ENCODE results near the gene PSMD6. TPM values are rescaled to one million over a fixed set of nuclear protein-coding genes. Genes with fewer than 3 reads are reported as not detected.

The PSMD6 gene
- total RNA-seq: 49.2 TPM

DNA sequence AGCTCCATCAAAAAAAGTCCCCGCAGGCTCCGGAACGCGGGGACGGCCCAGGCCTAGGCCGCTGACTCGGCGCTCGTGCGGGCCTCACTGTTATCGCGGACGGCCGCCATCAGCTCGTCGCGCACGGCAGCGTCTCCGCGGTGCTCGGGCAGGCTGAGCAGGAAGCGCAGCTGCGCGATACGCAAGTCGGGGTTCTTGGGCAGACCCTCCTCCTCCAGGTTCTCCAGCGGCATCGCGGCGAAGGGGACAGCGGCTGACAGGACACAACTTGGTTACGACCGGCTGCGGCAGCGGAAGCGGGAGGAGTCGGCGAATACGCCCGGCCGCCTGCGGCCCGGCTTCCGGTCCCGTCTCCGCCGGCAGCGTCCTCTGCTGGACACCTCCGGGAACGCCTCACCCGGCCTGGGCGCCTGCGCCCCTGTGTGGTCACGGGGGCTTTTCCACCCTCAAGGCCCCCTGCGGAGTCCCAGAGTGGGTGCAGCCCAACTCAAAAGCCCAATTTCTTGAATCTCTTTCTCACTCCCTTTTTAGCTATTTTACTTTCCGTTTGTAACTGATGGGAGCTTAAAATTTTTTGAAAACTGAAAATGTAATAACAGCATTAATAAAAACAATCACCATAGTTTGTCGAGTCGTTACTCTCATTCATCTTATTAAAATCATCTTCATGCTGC, at the start of gene PSMD6:
Gene PSMD6, minus strand, starts transcription at position 308 of the 674 bp plus-strand sequence. Its CDS starts 75 bp downstream, at position 233.
- DNase-seq (ENCODE audit: low spot score) (peak; percentile 93), ATAC-seq (peak; percentile 97)
- intact Hi-C loops (cut with DNase I): no loop called here

DNA sequence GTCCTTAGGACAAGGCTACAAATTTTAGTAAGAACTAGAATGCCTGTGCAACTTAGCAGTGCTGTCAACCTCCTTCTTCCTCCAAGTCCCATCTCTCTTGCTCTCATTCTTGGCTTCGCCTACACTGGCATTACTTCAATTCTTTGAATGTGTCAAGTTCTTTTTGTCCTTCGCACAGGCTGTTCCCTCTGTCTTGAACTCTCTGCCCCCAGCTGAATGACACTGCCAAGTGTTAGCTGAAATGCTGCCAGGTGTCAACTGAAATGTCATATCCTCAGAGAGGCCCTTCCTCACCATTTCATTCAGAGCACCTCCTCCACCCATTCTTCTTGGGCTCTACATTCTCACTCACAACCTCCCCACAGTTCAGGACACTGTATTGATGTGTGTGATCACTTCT, 48.8 kb upstream of the PSMD6 start:
- intact Hi-C loops (cut with DNase I): no loop called here
- DNase-seq (ENCODE audit: low spot score) (no peak), ATAC-seq (no peak)

DNA sequence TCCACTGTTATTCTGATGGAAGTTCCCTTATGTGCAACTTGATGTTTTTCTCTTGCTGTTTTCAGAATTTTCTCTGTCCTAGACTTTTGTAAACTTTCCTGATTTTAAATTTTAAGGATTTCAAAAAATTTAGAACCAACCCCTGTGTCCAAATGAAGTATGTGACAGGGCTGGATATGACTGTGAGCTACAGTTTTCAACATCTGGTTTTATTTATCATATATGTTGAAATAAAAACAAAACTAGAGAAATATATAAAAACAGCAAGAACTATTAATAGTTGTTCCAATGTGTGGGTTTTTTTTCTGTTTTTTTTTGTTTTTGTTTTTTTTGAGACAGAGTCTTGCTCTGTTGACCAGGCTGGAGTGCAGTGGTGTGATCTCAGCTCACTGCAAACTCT, 47.4 kb upstream of the PSMD6 start:
- ATAC-seq (no peak), DNase-seq (ENCODE audit: low spot score) (no peak)
- intact Hi-C loops (cut with DNase I): no loop called here

DNA sequence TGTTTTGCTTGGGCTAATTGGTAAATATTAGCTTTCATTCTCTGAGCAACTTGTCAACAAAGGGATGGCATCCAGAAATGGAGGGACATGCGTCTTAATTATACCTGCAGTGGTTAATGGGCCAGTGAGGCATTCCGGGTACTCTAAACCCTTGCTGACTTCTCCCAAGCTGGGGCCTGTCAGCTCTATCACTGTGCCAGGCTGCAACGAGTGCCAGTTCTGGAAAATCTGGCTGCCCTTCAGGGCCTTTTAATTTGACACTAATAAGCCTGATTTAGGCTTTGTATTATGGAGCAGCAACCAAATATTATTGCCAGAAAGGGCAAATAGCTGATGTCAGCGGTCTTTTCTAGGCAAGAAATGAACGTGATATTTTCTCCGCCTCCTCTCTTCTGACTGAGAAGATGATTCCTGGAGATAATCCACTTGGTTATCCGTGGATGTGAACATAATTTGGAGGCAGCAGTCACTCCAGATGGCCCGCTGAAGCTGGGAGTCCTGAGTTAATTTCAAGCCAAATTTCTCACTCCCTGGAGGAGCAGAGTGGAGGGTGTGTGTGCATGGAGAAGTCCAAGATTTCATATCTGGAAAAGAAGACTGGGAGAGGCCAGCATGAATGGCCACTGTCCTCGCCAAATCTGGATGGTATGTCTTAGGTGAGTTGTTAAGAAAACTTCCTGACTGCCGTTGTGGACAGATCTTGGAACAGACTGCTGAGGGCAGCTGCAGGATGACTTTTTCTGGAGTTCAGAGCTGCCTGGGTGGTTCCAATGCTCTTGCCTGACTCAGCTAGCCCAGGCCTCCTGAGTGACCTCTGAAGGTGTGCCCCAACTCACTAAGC, 44.4 kb upstream of the PSMD6 start:
- intact Hi-C loops (cut with DNase I): no loop called here
- ATAC-seq (peak; percentile 78), DNase-seq (ENCODE audit: low spot score) (no peak)

DNA sequence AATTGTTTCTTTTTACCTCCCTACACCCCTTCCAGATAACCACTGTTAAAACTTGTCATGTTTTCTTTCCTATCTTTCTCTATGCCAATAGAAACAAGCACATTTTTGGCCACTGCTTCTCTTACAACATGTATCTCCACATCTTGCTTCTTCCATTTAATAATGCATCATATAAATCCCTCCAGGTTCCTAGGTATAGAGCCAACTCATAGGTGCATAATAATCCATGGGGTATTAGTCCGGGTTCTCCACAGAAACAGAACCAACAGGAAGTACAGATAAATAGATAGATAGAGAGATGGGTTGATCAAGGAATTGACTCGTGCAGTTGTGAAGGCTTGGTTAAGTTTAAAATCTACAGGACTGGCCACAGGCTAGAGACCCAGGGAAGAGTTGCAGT, 41.5 kb upstream of the PSMD6 start:
- DNase-seq (ENCODE audit: low spot score) (no peak), ATAC-seq (no peak)

DNA sequence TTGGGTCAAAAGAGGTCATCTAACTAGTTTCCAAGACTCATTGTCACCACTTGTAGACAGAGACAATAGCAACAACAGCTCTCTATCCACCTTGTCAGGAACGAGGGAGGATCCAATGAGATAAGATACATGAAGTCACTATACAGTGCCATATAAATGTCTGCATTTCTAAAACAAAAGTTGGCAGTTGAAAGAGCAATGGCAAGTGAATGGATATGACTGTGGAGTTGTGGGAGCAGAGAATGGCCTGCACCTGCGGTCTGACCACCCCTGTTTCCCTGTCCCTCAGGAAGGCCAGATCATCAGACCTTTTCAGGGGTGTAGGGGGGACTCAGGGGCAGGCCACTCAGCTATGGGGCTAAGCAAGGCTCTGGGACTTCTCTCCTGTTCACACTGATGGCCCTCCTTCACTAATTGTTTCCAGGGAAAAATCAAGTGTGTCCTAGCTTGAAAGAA, 40.7 kb upstream of the PSMD6 start:
- intact Hi-C loops (cut with DNase I): no loop called here
- DNase-seq (ENCODE audit: low spot score): no peak
- no peak for ATAC-seq

More for the DNA sequence above, 41.5 kb upstream of the PSMD6 start:
- intact Hi-C loops (cut with DNase I): no loop called here

DNA sequence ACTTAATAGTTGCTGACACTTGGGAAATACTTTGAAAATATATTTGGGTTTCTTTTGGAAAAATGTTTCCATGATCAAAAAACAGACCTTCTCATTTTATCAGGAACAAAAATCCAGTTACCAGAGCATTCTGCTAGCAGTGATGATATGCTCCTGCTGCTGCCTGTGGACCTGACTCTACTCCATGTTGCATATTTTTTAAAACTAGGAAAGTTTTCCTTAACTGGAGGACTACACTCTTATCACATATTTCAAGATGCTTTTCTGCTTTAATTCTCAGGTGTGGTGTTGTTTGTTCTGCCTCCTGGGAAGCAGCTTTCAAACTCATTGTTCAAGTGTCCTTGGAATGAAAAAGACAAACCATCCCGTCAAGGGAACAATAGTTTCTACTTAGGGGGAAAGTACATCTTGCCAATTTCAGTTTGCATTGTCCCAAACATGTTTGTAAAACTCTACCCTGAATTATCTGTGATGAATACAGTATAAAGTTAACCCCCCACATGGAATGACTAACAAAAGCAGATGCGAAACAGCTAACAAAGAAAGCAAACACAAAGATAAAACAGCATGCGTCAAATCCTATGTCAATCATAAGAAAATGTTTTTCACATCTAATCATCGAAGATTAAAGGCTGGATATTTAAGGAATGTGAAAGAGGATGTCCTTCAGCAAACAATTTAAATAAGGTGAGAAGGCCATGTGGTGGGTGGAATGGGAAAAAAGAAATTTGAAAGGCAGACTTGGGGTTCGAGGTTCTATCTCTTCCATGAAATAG, 40.1 kb upstream of the PSMD6 start:
- intact Hi-C loops (cut with DNase I): no loop called here
- no peak for ATAC-seq

DNA sequence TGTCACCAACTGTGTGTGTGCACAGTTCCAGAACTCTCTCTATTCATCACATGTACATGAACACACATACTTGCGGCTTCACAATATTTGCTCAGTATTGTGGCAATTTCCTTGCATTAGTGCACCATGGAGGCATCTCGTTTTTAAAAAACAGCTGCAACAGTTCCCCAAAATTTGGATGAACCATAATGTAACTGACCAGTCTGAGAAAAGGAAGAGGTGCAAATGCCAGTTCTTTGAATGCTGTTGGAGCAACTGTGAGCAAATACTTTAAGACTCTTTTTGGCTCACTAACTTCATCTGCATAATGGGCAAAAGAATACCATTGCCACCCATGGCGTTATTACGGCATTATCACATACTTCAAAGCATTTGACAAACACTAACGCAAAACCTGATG, 38.3 kb upstream of the PSMD6 start:
- intact Hi-C loops (cut with DNase I): no loop called here
- no peak for ATAC-seq
- no peak for DNase-seq (ENCODE audit: low spot score)

More for the DNA sequence above, 40.1 kb upstream of the PSMD6 start:
- no peak for DNase-seq (ENCODE audit: low spot score)

DNA sequence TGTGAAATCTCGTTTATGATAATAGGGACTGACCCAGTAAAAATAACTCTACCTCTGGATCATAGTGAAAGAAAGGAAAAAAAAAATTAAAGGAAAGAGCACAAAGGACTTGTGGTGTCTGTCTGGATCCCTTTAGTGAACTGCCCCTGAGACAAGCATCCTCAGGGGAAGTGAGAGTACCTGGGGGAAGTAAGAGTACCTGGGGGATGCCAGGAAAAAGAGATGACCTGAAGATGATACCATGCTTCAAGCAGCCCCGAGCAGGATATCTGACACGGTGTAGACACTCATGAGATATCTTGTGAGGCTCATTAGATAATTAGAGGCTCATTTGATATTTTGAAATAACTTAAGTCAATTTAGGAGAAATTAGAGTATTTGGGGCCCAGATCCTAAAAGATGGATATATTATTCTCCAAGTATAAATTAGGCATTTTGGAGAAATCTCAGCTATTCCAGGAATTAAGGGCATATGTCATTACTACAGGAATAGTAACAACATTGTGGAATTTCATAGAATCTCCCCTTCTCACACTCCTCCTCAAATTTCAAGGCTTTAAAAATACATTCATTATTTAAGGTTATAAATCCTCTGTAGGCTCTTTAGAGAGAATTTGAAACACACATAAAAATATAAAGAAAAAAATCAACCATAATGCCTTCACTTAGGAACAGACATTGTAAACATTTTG, 36.3 kb upstream of the PSMD6 start:
- intact Hi-C loops (cut with DNase I): no loop called here
- ATAC-seq (no peak), DNase-seq (ENCODE audit: low spot score) (no peak)

DNA sequence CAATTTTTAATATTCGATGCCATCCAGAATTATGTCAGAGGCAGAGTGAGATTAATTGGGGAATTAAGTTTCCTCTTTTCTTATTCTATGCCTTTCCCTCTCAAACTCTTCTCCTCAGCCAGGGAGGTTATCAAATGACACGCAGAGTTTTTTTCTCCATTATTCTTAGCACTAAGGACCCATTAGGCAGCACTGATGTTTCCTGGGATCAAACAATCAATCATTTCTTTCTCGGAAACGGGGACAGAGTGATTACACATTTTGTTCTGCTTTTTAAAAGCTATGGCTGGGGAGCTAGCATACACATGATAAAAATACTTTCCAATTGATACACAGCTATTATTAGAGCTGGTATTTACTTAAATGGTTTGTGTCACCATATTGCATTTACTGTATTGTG, 35.3 kb upstream of the PSMD6 start:
- ATAC-seq: no peak
- DNase-seq (ENCODE audit: low spot score): no peak
- intact Hi-C loops (cut with DNase I): no loop called here

DNA sequence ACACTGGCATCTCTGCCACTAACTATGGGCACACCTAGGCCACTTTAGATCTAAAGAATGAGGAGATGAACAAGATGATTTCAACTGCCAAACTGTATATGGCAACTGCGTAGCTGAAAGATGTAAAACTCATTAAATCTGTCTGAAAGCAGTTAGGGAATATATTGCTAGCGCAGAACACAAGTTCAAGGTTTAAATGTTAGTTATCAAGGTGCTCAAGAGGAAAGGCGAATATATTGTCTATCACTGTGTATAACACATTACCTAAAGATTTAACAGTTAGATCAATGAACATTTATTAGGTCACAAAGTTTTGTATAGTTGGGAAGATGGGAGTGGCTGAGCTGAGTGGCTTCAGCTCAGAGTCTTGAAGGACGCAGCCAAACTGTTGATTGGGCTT, 33.9 kb upstream of the PSMD6 start:
- intact Hi-C loops (cut with DNase I): no loop called here
- no peak for ATAC-seq
- DNase-seq (ENCODE audit: low spot score): no peak

DNA sequence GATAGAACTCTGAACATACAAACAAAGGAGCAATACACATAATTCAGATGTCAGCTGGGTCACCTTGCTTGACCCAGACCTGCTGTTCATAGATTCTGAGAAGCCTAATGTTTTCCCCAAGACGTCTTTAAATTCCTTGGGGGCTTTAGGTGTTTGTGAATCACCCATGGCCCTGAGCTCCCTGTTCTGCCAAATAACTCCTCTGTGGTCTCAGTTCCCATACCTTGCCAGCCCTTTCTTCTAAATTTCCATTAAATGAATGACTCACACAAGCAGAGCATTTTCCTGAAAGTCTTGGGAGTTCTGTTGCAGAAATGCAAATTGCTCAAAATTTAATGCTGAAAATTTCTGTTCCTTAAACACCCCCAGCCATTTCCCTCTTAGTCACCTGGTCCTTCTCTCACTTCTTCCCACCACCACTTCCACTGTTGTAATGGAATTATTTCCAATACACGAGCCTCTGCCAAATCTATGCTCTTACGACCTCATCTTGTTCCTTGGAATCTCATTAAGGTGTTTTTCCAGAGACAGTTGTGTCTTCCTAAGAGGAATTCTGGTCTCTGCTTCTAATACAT, 33.4 kb upstream of the PSMD6 start:
- DNase-seq (ENCODE audit: low spot score) (no peak), ATAC-seq (no peak)
- intact Hi-C loops (cut with DNase I): no loop called here

DNA sequence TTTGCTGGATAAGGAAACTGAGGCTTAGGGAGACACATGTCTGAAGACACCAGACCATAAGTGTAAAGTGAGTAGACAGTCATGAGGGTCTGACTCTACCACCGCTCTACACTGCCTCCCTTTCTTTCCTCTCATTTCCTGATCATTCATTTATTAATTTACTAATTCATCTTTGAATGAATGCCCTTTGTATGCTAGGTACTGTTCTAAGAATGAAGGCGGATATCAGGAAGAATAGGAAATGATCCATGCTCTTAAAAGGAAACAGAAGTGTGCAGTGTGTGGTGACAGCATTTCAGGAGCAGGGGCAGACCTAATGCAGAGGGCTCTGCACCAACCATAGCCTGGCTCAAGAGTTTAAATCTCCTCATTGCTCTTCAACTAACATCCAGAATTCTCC, 31.8 kb upstream of the PSMD6 start:
- intact Hi-C loops (cut with DNase I): no loop called here
- DNase-seq (ENCODE audit: low spot score): no peak
- ATAC-seq: no peak

DNA sequence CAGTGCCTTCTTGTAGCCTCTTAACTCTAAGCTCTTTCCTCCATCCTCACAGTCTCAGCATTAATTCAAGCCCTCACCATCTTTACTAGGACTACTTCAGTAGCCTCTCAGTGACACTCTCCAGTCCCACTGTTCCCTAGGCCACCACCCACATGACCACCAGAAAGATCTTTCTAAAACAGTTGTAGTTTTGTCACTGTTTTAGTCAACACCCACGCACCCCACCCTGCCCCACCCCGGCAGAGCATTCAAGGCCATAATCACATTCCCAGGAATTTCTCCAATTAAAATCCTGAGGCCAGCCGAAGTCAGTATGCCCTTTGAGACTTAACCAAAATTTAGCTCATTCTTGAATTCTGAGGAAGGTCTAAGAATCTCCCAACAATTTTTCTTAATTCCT, 31.2 kb upstream of the PSMD6 start:
- DNase-seq (ENCODE audit: low spot score) (no peak), ATAC-seq (no peak)
- intact Hi-C loops (cut with DNase I): no loop called here

DNA sequence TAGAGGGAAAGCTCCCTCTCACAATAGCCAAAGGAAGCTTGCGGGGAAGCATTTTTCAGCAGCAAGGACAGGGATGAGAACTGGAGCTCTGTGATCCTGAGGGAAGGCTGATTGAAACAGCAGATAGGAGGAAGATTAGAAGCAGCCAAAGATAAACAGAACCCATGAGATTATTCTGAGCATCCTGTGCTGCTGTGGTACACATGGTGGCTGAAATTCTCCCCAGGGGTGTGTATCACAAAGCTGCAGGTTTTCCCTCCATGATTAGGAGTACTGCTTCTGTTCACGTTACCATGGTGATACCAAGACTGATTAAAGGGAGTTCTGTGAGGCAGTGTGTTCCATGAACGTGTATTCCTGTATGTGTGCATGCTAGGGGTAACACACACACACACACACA, 30.3 kb upstream of the PSMD6 start:
- no peak for DNase-seq (ENCODE audit: low spot score)
- no peak for ATAC-seq
- intact Hi-C loops (cut with DNase I): no loop called here

DNA sequence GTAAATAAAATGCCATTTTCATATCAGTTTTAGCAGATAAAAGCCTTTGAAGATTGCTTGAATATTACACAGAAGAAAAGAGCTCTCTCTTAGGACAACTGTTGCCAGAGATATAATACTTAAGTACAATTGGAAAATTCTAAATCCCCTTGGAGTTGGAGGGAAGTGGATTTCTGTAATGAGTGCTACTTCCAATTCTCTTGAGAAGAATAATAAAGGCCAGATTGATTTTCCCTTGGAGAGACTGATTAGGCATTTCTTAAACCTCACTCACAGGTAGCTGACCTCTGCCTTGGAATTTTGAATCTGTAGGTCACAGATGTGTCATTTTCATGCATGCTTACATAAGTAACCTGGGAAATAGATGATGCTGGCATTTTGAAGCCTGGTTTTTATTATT, 29.8 kb upstream of the PSMD6 start:
- ATAC-seq (no peak), DNase-seq (ENCODE audit: low spot score) (no peak)
- intact Hi-C loops (cut with DNase I): no loop called here

DNA sequence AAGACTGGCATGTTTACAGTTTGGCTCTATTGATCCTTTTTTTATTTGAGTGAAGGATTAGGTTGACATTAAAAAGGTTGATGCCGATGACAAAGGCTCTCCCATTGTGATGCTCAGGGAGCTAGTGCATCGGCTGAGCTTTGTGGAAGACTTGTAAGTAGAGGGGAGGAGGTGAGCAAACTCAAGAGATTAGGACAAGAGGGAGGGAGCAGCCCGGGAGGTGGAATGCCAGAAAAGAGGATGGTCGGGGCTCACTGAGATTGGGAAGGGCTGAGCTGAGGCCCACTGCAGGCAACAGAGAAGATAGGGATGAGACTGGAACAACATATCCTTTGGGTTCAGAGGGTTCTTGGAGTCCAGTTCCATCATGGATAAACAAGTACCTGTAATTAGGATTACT, 26.5 kb upstream of the PSMD6 start:
- DNase-seq (ENCODE audit: low spot score) (no peak), ATAC-seq (no peak)
- intact Hi-C loops (cut with DNase I): no loop called here

DNA sequence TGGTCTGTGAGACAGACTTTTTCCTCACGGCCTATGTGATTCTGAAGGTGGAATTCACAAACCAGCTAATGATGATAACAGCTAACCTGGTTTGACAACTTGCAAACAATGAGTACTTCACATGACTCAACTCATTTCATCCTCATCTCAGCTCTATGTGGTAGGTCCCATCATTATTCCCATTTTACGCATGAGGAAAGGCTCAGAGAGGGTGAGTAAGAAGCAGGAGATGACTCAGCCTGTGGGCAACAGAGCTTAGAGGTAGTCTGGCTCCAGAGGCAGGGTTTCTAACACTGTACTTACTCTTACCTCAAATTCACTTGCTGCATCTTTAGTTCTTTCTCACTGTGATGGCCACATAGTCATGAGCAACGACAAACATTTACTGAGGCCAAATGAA, 25.8 kb upstream of the PSMD6 start:
- DNase-seq (ENCODE audit: low spot score) (no peak), ATAC-seq (no peak)
- intact Hi-C loops (cut with DNase I): no loop called here

DNA sequence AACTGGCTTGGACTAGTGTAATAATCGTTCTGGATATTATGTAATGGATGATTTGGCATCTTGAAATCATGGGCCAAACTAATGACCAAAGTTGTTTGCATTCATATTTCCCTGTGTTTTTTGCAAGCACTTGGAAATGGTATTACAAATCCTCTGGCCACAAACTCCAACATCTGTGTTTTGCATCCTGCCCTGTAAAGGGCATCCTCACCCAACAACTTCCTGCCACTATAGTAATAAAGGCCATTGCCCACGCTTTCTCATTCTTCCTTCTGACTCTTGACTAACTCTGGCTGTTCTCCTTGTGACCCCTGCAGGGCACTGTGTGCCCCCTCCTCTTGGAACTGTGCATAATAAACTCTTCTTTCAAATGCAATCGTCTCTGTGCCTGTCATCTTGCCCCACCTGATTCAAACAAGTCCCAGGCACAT, 25.4 kb upstream of the PSMD6 start:
- ATAC-seq (no peak), DNase-seq (ENCODE audit: low spot score) (no peak)
- intact Hi-C loops (cut with DNase I): no loop called here

All from sciatic nerve (tissue), 2 donors.